ENCODE results near the gene ST3GAL3. TPM values are rescaled to one million over a fixed set of nuclear protein-coding genes. Genes with fewer than 3 reads are reported as not detected.

Gene ST3GAL3
- total RNA-seq, 1 experiment from 2014 or later: 8.6 TPM

DNA sequence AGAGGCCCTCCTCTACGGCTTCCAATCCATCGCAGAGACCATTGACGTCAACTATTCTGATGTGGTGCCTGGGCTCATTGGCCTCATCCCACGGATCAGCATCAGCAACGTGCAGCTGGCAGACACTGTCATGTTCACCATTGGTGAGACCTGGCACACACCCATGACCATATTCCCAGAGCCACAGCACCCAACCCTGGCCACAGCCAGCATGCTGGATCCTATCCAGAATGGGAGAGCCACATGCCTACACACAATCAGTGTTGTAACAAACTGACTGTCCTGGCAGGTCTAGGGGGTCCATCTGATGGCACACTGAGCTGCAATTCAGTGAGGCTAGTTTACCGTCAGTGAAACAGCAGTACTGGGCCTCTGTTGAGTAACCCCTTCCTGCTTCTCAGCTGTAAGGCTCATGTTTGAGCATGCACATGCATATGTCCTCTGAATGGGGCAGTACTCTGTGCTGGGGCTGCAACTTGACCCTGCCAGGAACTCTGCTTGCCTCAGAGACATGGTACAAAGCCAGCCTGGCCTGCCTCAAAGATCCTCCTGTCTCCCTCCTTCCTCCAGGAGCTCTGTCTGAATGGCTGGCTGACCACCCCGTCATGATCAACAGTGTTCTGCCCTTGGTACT, 250.2 kb downstream of the ST3GAL3 start:
- CTCF ChIA-PET: interaction anchor here (1.3 to 1.6 kb wide), 3 partner anchors 10 to 23 kb away, joined by 3 read pairs; no protein-coding TSS in a partner anchor
- POLR2A ChIA-PET: no interaction called here
- no peak overlapping the region for H3K4me3 Mint-ChIP-seq

More for the DNA sequence above, 250.2 kb downstream of the ST3GAL3 start:
- H3K27ac Mint-ChIP-seq: no peak overlapping the region
- H3K36me3 Mint-ChIP-seq: peaks cover 8% of the 10 kb centered on the region; the same call in 1 of the 2 replicates
- DNase-seq (ENCODE audit: low spot score): no peak
- H3K9me3 Mint-ChIP-seq: no peaks in the 10 kb centered on the region
- TF ChIP-seq, protein P1, sequence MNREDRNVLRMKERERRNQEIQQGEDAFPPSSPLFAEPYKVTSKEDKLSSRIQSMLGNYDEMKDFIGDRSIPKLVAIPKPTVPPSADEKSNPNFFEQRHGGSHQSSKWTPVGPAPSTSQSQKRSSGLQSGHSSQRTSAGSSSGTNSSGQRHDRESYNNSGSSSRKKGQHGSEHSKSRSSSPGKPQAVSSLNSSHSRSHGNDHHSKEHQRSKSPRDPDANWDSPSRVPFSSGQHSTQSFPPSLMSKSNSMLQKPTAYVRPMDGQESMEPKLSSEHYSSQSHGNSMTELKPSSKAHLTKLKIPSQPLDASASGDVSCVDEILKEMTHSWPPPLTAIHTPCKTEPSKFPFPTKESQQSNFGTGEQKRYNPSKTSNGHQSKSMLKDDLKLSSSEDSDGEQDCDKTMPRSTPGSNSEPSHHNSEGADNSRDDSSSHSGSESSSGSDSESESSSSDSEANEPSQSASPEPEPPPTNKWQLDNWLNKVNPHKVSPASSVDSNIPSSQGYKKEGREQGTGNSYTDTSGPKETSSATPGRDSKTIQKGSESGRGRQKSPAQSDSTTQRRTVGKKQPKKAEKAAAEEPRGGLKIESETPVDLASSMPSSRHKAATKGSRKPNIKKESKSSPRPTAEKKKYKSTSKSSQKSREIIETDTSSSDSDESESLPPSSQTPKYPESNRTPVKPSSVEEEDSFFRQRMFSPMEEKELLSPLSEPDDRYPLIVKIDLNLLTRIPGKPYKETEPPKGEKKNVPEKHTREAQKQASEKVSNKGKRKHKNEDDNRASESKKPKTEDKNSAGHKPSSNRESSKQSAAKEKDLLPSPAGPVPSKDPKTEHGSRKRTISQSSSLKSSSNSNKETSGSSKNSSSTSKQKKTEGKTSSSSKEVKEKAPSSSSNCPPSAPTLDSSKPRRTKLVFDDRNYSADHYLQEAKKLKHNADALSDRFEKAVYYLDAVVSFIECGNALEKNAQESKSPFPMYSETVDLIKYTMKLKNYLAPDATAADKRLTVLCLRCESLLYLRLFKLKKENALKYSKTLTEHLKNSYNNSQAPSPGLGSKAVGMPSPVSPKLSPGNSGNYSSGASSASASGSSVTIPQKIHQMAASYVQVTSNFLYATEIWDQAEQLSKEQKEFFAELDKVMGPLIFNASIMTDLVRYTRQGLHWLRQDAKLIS (CRISPR knock-in tag; IDR thresholded peaks at IDR 0.05; ENCODE audit: borderline replicate concordance): no peak
- TF ChIP-seq, protein P2, sequence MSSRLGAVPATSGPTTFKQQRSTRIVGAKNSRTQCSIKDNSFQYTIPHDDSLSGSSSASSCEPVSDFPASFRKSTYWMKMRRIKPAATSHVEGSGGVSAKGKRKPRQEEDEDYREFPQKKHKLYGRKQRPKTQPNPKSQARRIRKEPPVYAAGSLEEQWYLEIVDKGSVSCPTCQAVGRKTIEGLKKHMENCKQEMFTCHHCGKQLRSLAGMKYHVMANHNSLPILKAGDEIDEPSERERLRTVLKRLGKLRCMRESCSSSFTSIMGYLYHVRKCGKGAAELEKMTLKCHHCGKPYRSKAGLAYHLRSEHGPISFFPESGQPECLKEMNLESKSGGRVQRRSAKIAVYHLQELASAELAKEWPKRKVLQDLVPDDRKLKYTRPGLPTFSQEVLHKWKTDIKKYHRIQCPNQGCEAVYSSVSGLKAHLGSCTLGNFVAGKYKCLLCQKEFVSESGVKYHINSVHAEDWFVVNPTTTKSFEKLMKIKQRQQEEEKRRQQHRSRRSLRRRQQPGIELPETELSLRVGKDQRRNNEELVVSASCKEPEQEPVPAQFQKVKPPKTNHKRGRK (CRISPR knock-in tag; IDR thresholded peaks at IDR 0.05; ENCODE audit: borderline replicate concordance): no peak
- TF ChIP-seq ZNF121 (CRISPR knock-in tag; IDR thresholded peaks at IDR 0.05): no peak
- TF ChIP-seq TCF7 (CRISPR knock-in tag; IDR thresholded peaks at IDR 0.05; ENCODE audit: low read depth): no peak
- no peak for TF ChIP-seq CBFB (CRISPR knock-in tag; IDR thresholded peaks at IDR 0.05; ENCODE audit: low read depth)
- no peak for TF ChIP-seq ATF6 (CRISPR knock-in tag; IDR thresholded peaks at IDR 0.05)
- no peak for TF ChIP-seq SMAD3 (CRISPR knock-in tag; IDR thresholded peaks at IDR 0.05; ENCODE audit: borderline replicate concordance)
- TF ChIP-seq, protein P3, sequence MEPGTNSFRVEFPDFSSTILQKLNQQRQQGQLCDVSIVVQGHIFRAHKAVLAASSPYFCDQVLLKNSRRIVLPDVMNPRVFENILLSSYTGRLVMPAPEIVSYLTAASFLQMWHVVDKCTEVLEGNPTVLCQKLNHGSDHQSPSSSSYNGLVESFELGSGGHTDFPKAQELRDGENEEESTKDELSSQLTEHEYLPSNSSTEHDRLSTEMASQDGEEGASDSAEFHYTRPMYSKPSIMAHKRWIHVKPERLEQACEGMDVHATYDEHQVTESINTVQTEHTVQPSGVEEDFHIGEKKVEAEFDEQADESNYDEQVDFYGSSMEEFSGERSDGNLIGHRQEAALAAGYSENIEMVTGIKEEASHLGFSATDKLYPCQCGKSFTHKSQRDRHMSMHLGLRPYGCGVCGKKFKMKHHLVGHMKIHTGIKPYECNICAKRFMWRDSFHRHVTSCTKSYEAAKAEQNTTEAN (CRISPR knock-in tag; IDR thresholded peaks at IDR 0.05): no peak
- TF ChIP-seq NR2C2 (CRISPR knock-in tag; IDR thresholded peaks at IDR 0.05): no peak
- TF ChIP-seq ZNF232 (CRISPR knock-in tag; IDR thresholded peaks at IDR 0.05): no peak
- no peak for TF ChIP-seq NFATC4 (CRISPR knock-in tag; IDR thresholded peaks at IDR 0.05)
- no peak for TF ChIP-seq E2F1 (CRISPR knock-in tag; IDR thresholded peaks at IDR 0.05)
- no peak for TF ChIP-seq SP1 (CRISPR knock-in tag; conservative IDR thresholded peaks at IDR 0.05)
- no peak for TF ChIP-seq ZNF396 (CRISPR knock-in tag; IDR thresholded peaks at IDR 0.05; ENCODE audit: borderline replicate concordance)
- TF ChIP-seq, protein P4, sequence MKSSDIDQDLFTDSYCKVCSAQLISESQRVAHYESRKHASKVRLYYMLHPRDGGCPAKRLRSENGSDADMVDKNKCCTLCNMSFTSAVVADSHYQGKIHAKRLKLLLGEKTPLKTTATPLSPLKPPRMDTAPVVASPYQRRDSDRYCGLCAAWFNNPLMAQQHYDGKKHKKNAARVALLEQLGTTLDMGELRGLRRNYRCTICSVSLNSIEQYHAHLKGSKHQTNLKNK (CRISPR knock-in tag; IDR thresholded peaks at IDR 0.05): no peak
- no peak for TF ChIP-seq ZNF263 (CRISPR knock-in tag; IDR thresholded peaks at IDR 0.05; ENCODE audit: low read depth)
- no peak for TF ChIP-seq NR1H2 (CRISPR knock-in tag; IDR thresholded peaks at IDR 0.05)
- no peak for ATAC-seq
- peaks cover 12% of the 10 kb centered on the region for H3K4me1 Mint-ChIP-seq
- no peaks in the 10 kb centered on the region for H3K27me3 Mint-ChIP-seq (ENCODE audit: low read depth)

Data from WTC11 (cell line).